ENCODE results near the gene XIRP1.

The XIRP1 gene

GRCh38 chr3:39166134-39166710 lies 26.2 kb downstream of the XIRP1 start:
- DNase-seq, result no peak

DNA sequence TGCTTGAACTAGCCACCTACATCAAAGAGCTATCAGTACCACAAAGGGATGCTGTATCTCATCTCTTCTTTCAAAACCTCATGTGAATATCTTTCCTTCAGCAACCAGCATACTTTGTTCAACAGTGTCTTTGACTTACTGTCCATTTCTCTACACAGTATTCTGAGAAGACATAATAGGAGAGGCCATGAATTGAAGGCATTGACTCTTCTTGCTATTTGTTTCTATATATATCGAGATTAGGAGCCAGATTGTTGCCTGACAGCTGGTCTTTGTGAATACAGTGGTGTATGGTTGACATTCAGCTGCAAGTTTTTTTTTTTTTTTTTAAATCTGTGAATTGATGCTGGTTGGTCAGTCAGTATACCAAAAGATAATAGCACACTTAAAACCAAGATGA lies 26.9 kb downstream of the XIRP1 start:
- no peak for DNase-seq

- DNase-seq, result no peak
These were observed 28.0 kb downstream of the XIRP1 start for GRCh38 chr3:39164414-39164813.

DNA sequence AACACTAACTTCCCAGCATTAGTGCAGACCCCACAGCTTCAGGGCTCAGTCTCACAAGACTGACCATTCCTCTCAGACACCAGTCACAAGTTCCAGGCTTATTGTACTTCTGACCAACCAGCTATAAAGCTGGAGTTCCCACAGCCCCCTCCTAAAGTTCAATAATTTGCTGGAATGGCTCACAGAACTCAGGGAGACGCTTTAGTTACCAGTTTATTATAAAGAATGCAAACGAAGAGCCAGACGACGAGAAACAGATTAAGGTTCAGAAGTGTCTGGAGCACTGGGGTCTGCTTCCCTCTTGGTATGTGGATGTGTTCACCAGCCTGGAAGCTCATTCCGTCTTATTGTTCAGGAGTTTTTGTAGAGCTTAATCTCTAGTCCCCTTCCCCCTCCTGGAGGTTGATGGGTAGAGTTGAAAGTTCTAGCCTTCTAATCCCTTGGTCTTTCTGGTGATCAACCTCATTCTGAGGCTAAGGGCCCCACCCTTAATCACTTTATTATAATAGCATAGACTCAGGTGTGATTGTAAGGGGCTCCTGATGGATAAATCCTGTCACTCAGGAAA lies 34.2 kb downstream of the XIRP1 start:
- DNase-seq, result no peak

DNA sequence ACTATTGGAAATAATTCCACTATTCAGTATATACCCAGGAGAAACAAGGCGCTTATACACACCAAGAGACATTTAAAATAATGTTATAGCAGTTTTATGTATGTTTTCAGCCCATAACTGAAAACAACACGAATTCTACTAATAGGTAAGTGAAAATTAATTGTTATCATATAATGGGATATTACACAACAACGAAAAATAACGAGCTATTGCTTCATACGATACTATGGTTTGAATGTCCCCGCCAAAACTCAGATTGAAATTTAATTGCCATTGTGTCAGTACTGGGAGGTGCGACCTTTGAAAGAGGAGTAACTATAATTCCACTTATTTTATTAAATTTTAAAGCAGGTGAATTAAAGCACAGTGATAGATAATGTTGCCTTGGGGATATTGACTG lies 35.0 kb downstream of the XIRP1 start:
- no peak for DNase-seq

- DNase-seq, result no peak
These were observed 36.0 kb downstream of the XIRP1 start for GRCh38 chr3:39156421-39156820.

- no peak for DNase-seq
These were observed 37.9 kb downstream of the XIRP1 start for GRCh38 chr3:39154280-39155021.

DNA sequence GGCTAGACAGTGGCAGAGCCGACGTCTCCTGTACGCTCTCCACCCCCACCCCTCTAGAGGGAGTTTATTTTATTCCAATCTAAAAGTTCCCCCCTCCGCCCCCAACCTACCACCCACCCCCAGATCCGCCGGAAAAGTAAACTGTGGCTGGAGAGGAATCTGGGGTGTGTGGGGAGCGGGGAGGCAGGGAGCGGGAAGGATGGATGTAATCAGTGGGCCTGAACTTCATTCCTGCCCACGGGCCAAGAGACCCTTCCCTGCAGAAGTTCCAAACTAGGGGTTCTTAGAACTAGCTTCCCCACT lies 38.5 kb downstream of the XIRP1 start:
- no peak for DNase-seq

GRCh38 chr3:39150803-39151631 lies 41.4 kb downstream of the XIRP1 start:
- DNase-seq, result no peak

- DNase-seq, result no peak
These were observed 42.1 kb downstream of the XIRP1 start for GRCh38 chr3:39150148-39150802.

DNA sequence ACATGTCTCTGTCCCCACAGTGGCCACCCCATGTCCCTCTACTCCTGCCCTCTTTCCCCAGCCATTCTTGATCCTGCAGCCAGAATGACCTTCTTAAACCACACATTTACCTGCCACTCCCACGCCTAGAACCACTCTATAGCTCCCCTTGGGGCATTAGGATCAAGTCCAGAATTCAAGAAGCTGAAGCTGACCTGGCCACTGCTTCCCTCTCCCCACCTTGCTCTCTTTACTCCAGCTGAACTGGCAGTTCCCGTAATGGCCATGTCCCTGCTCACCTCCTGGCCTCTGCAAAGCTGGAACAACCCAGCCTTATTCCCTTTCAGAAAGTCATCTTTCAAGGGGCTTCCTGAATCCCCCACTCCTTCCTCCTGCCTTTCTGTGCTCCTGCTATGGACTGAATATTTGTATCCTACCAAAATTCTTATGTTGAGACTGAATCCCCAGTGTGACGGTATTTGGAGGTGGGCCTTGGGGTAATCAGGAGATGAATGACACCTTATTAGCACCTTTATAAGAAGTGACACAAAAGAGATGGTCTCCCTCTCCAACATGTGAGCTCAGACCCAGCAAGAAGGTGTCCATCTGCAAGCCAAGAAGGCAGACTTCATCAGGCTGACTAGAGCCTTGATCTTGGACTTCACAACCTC lies 42.8 kb downstream of the XIRP1 start:
- no peak for DNase-seq

DNA sequence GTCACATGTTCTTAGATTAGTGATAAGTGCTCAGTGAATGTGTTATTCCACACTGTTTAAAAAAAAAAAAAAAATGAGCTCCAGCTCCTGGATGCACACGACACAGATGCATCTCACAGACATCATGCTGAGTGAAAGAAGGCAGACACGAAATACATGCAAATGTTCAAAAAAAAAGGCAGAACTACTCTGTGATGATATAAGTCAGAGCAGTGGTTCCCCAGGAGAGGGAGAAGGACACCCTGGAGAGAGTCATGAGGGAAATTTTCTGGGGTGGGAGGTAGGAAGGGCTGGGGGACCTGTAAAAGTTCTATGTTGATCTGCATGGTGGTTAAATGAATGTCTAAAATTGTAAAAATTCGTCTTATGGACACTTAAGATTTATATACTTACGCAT lies 43.3 kb downstream of the XIRP1 start:
- no peak for DNase-seq

DNA sequence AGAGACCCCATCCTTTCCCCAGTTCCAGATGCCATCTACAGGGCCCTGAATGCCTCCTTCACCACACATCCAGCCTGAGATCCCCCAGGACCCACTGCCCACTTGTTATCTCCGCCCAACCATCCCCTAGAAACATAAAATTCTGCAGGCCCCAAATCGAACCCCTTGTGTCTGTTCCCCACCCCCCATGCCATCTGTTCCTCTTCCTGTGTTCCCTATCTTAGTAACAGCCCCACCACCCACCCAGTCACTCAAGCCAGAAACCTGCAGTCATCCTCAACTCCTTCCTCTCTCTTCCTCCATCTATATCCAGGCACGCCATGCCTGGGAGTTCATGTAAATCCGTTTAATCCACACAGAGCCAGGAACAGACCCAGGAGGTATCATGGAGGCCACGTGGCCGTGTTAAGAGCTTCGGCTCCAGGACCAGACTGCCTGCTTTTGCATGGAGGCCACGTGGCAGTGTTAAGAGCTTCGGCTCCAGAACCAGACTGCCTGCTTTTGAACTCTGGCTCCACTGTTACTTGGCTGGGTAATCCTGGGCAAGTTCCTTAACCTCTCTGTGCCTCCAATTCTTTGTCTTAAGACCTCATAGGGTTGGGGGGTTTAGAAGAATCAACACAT lies 43.8 kb downstream of the XIRP1 start:
- DNase-seq, result no peak

DNA sequence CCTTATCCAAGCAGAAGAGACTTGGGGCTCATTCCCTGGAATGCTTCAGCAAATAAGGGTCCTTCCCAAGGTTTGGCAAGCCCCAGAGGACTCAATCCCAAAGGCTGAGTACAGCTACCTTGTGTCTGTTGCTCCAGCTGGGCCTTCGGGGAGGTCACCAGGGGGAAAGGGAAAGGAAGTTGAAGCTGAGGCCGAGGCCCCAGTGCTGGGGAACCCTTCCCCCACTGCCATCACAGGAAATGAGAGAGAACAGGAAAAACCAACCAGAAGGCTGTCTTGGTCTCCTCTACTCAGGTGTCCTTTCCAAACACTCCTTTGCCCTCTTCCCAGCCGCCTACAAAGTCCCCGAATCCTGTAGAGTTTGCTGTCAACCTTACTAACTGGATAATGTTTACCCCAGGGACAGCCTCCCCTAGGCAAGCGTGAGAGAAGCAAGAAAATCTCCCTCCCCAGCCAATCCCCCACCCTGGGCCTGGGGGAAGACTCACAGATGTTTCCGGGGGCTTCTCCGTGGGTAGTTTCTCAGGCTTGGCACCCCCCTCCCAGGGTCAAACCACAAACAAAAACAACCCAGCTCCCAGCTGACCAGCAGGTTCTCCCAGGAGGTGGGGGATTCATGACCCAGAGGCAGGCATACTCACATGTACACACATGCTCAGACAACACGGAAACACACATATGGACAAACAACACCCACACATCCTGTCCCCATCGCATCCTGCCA lies 44.5 kb downstream of the XIRP1 start:
- no peak for DNase-seq

DNA sequence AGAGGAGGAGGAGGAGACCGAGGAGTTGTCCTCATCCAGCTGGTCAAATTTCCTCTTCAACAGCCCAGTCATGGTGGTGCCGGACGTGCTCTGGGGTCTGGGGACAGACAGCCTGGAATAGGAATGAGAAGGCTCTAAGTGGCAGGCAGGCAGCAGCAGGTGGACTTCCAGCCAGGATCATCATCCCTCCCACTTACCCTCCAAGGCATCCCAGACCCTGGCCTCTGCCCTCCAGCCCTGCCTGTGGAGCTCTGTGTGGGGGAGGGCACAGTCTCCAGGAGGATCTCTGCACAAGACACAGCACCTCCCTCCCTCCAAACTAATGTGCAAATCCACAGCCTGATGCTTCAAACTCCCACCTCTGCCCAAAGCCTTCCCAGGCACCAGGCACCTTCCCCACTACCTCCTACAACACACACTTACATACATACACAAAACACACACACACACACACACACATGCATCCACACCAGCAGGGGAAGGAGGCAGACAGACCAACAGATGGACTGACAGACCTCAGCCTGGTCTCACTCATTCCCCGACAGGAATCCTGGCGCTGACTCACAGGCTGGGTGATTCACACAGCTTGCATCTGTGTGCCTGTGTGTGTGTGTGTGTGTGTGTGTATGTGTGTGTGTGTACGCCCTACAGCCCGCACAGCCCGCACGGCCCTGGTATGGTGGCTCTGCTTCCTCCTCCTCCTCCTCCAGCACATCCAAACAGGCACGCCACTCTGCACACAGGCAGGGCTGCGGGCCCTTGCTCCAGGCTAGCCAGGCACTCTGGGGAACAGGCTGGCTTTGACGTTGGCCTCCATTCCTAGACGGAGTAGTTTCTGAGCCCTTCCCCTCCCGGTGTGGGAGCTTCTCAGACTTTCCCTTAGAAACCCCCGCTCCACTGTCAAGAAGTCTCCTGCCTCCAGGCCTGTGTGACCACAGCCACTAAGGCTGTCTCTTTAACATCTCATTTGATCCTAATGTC lies 45.5 kb downstream of the XIRP1 start:
- no peak for DNase-seq

DNA sequence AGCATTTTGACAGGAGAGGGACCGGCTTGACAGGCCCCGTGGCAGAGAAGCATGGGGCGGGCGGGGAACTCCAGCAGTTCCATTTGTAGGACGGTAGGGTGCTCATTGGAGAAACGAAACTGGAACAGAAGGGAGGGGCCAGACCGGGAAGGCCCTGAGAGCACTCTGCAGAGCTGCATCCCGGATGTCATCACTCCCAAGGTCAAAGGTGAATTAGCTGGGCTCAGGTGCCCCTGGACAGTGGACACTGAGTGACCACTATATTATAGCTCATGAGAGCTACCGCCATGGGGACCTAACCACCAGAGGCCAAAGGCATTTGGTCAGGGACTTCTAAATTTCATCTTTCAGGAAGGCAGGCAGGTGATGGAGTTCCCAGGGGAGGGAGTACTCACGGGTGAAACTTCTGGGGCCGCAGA lies 46.3 kb downstream of the XIRP1 start:
- no peak for DNase-seq

- no peak for DNase-seq
These were observed 47.5 kb downstream of the XIRP1 start for GRCh38 chr3:39144748-39145380.

GRCh38 chr3:39144095-39144747 lies 48.2 kb downstream of the XIRP1 start:
- no peak for DNase-seq

Measured in cerebellar nuclear complex (tissue), 1 donor.